Adrenal gland (tissue), 12 donors: ENCODE data around the gene RPL11. TPM values are rescaled to one million over a fixed set of nuclear protein-coding genes. Genes with fewer than 3 reads are reported as not detected.

Experiments
- DNase-seq, 7 donors: peaks; one replicate each; pipeline ENCODE4 v3.0.0-alpha.2; 2019 to 2020
- H3K27ac ChIP-seq, 5 donors: fragments of 200-600 bp; sonication (generic) in 4 of 5; 1 replicate in 3 of 5; 2 replicates in 2 of 5; pipeline versions ENCODE4 v1.5.1 to v1.8.0; 2016 to 2020; ENCODE audit warnings: mild to moderate bottlenecking in 1 of 5
- H3K27me3 ChIP-seq: fragments of 200-600 bp; 2 replicates; pipeline ENCODE4 v1.8.0; 2021
- H3K36me3 ChIP-seq, 2 donors: fragments of 200-600 bp; replicated peaks in 1 of 2; 1 replicate in 1 of 2; 2 replicates in 1 of 2; pipeline versions ENCODE4 v1.5.1 to v1.8.0; 2018 to 2022
- H3K4me1 ChIP-seq, 2 donors: fragments of 200-600 bp; replicated peaks in 1 of 2; 1 replicate in 1 of 2; 2 replicates in 1 of 2; pipeline versions ENCODE4 v1.5.1 to v1.8.0; 2018 to 2021
- H3K4me3 ChIP-seq, 4 donors: fragments of 200-600 bp; sonication (generic) in 3 of 4; one replicate each; pipeline ENCODE4 v1.5.1; 2016 to 2018
- H3K9me3 ChIP-seq, 3 donors: fragments of 200-600 bp; sonication (generic) in 1 of 3; replicated peaks in 1 of 3; 1 replicate in 2 of 3; 2 replicates in 1 of 3; pipeline versions ENCODE4 v1.5.1 to v1.8.0; 2016 to 2021
- POLR2A ChIP-seq, 2 donors: fragments of 450-650 bp; IDR thresholded peaks; one replicate each; pipeline ENCODE4 v1.6.1; 2017; ENCODE audit warnings: antibody characterized with exemption in 2 of 2, mild to moderate bottlenecking in 2 of 2, moderate library complexity in 1 of 2
- WGBS, 4 donors: extraction: QIAGEN DNeasy Blood & Tissue Kit in 2 of 4; methylation state at CpG; one replicate each; pipeline versions ENCODE4 v1.1.5 to v1.1.7; 2013 to 2017; 5-methylcytosine and 5-hydroxymethylcytosine counted together
- intact Hi-C, 2 donors: fragments of 100-400 bp; cut with DNase I; formaldehyde crosslinking; loops; one replicate each; pipeline versions ENCODE4 v1.14.1 to v1.15.0; 2022 to 2023
- polyA plus RNA-seq, 3 donors: library from polyadenylated mRNA; stranded (reverse); fragments of 200-250 nt in 2 of 3; fragments of 350-450 nt in 1 of 3; fragmentation: Illumina TruSeq in 1 of 3; extraction: RNeasy Lipid Tissue Mini Kit (QIAGEN cat#74804) in 1 of 3; gene quantifications; one replicate each; pipeline ENCODE4 v1.2.3, GENCODE V29; 2013 to 2014
- total RNA-seq, 9 donors: library from RNA; depleted of rRNA in 4 of 9; stranded (reverse); fragments of >200 nt in 4 of 9; fragments of 120-200 nt in 1 of 9; fragmentation: NEBNext Ultra II Directional in 1 of 9; extraction: Animal tissue kit (Norgen Biotek cat#: 25700) in 1 of 9; gene quantifications; one replicate each; pipeline versions ENCODE4 v1.1.0 to v1.2.4, GENCODE V29; 2013 to 2023
- TF ChIP-seq, protein P1 (sequence below), 6 experiments: fragments of 450-650 bp in 4 of 6; fragments of 200-600 bp in 2 of 6; sonication (generic) in 1 of 6; IDR thresholded peaks; 1 replicate in 5 of 6; 2 replicates in 1 of 6; pipeline versions ENCODE4 v1.5.1 to v1.8.0; 2016 to 2021; ENCODE audit warnings: antibody characterized with exemption in 6 of 6, mild to moderate bottlenecking in 2 of 6, moderate library complexity in 1 of 6
- donor health status: healthy with polysubstance abuse.
- donor health status: Bipolar disorder and iron deficiency.
- donor health status: DM: yes; HTN: yes; CAD: no.
- donor health status: DM: no; HTN: no; CAD: no.
- donor health status: DM: no; HTN: no; CAD: no.
- donor health status: DM: yes; HTN: yes; CAD: no.

Gene RPL11
- total and polyA plus RNA-seq, 12 donors: 685 to 2,028 (median 921) TPM

DNA sequence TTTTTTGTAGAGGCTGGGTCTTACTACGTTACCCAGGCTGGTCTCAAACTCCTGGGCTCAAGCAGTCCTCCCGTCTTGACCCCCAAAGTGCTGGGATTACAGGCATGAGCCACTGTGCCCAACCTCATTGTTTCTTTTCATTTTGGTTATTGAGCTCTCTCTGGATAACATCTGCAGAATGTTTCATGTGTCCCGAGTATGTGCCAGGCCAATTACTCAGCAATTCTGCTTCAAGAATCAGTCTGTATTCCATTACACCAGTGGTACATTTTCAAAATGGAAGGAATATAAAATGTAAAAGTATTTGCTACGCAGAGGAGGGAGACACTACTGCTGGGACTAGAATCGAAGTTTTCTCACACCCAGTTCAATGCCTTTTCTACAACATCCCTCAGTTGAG, 50.0 kb downstream of the RPL11 start:
- Histone ChIP-seq H3K4me1 (peaks cover 11 to 13% of the 10 kb centered on the region in 2 donors), H3K27ac (no peak overlapping the region), H3K9me3 (no peaks in the 10 kb centered on the region), H3K4me3 (no peak overlapping the region), H3K27me3 (no peaks in the 10 kb centered on the region), H3K36me3 (no peaks in the 10 kb centered on the region)
- 80 to 87% (median 86%) methylated on average over 5 of the region's 5 CpGs for WGBS, 4 donors
- peak in 1 of 7 donors; percentile 3 for DNase-seq
- TF ChIP-seq, protein P1, sequence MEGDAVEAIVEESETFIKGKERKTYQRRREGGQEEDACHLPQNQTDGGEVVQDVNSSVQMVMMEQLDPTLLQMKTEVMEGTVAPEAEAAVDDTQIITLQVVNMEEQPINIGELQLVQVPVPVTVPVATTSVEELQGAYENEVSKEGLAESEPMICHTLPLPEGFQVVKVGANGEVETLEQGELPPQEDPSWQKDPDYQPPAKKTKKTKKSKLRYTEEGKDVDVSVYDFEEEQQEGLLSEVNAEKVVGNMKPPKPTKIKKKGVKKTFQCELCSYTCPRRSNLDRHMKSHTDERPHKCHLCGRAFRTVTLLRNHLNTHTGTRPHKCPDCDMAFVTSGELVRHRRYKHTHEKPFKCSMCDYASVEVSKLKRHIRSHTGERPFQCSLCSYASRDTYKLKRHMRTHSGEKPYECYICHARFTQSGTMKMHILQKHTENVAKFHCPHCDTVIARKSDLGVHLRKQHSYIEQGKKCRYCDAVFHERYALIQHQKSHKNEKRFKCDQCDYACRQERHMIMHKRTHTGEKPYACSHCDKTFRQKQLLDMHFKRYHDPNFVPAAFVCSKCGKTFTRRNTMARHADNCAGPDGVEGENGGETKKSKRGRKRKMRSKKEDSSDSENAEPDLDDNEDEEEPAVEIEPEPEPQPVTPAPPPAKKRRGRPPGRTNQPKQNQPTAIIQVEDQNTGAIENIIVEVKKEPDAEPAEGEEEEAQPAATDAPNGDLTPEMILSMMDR (IDR thresholded peaks at IDR 0.05): no peak
- no peak for TF ChIP-seq POLR2A (IDR thresholded peaks at IDR 0.05)
- intact Hi-C loops: loop anchor here in 1 of 2 donors (5.0 kb wide), 1 partner anchor 49 kb away; the partner anchor contains the start of gene RPL11

DNA sequence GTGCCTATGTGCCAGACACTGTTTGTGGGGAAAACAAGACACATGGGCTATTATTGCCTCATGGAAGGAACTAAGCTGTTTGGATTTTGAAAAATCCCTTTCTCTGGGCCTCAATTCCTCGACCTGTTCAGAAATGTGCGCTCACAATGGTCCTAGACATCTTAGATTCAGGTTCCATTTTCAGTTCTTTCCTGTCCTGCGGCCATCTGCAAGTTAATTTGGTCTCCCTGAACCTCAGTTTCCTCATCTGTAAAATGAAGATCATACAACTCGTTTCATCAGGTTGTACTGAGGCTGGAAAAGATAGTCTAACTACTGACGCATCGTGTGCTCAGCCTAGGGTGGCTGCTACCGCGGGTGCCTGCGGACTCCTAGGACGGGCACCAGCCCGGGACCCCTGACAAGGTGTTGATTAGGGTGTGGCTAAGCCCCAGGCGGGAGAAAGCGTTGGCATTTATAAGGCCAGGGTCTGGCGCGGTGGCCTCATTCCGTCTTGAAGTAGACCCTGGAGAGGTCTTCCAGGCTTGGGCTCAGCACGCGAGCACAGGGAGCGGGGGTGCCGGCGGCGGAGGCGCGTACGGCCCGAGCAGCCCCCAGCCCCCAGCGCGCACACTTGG, 51.2 kb downstream of the RPL11 start:
- intact Hi-C loops: loop anchor here in 1 of 2 donors (5.0 kb wide), 1 partner anchor 50 kb away; the partner anchor contains the start of gene RPL11
- peak overlapping the region; percentile 60 to 78 (median 70) for H3K4me3 ChIP-seq
- peak in 5 of 7 donors; percentile 23 to 41 (median 36) for DNase-seq
- H3K27me3 ChIP-seq: no peaks in the 10 kb centered on the region
- WGBS, 4 donors: 9 to 31% (median 11%) methylated on average over 8 to 28 of the region's 28 CpGs
- TF ChIP-seq, protein P1 (IDR thresholded peaks at IDR 0.05): no peak
- H3K4me1 ChIP-seq: peaks cover 11 to 24% of the 10 kb centered on the region in 2 donors
- H3K9me3 ChIP-seq: no peaks in the 10 kb centered on the region
- peak overlapping the region; percentile 25 to 94 (median 84) for H3K27ac ChIP-seq
- H3K36me3 ChIP-seq: no peaks in the 10 kb centered on the region

DNA sequence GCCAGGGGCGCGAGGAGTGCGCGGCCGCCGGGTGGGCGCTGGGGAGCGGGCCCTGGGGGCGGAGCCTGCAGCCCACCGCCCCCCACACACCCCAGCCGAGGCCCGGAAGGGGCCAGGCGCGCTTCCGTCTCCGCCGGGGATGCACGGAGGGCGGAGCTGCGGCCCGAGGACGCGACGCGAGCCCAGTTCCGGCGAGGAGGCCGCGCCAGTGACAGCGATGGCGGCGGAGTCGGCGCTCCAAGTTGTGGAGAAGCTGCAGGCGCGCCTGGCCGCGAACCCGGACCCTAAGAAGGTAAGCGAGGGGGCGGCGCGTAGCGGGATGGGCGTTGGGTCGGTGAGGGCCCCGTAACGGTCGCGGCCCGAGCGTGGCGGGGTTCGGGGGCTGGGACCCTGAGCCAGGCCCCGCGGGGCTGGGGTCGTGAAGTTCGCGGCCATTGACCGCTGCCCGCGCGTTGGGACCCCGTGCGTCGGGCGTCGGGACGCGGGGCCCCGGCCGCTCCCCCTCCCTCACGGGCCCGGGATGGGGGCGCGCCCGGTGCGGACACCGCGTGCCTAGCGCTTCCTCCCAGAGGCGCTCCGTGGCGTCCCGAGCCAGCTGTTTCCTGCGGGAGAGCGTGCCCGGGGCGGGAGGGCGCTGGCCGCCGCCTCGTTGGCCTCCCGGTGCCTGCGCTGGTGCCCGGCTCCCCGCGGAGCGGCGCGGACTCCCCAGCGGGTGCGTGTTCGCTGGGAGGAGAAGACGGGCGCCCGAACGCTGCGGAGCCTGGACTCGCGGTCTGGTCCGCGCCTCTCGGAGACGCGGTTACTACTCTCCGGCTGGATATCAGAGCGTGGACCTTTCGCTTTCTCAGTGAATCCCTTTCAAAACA, 51.9 kb downstream of the RPL11 start, which contains the start of gene ELOA:
Gene ELOA (plus strand): TSS at position 185 of the 866 bp plus-strand sequence. CDS start 33 bp downstream, at position 218.
- no peaks in the 10 kb centered on the region for H3K9me3 ChIP-seq
- 0 to 1% (median 0%) methylated on average over 2 to 119 of the region's 119 CpGs for WGBS, 4 donors
- no peaks in the 10 kb centered on the region for H3K36me3 ChIP-seq
- H3K4me1 ChIP-seq: peaks cover 11 to 31% of the 10 kb centered on the region in 2 donors
- H3K27ac ChIP-seq: peak within 1 kb of the TSS; percentile 25 to 94 (median 84)
- peak; percentile 59 to 75 (median 70) for DNase-seq
- TF ChIP-seq POLR2A (IDR thresholded peaks at IDR 0.05): peak; percentile 32 to 62
- TF ChIP-seq, protein P1 (IDR thresholded peaks at IDR 0.05): no peak
- no peaks in the 10 kb centered on the region for H3K27me3 ChIP-seq
- peak within 1 kb of the TSS; percentile 60 to 78 (median 70) for H3K4me3 ChIP-seq
- intact Hi-C loops: loop anchor here in 1 of 2 donors (5.0 kb wide), 1 partner anchor 51 kb away; the partner anchor contains the start of gene RPL11

DNA sequence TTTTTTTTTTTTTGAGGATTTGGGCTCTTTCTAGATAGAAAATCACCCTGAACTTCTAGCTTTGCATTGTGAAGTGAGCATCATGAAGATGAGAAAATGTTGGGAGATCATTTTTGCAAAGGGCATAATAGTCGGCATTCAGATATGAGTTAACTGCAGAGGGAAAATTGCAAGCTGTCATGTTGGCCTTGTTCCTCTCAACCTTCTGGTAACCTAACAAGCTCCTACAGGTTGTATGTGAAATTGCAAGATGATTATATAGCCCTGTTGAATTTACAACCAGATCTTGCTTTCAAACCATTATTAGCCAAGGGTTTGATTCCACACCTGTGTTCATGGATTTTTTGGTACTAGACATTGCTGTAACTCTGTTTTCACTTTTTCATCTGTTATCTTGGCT, 53.9 kb downstream of the RPL11 start:
- TF ChIP-seq, protein P1 (IDR thresholded peaks at IDR 0.05): peak; percentile 6 to 33 (median 24)
- TF ChIP-seq POLR2A (IDR thresholded peaks at IDR 0.05): no peak
- peaks cover 0 to 13% of the 10 kb centered on the region in 2 donors for H3K36me3 ChIP-seq
- 22 to 42% (median 33%) methylated on average over 1 of the region's 1 CpG for WGBS, 4 donors
- H3K27ac ChIP-seq: no peak overlapping the region
- no peaks in the 10 kb centered on the region for H3K27me3 ChIP-seq
- H3K9me3 ChIP-seq: no peaks in the 10 kb centered on the region
- intact Hi-C loops: no loop called here
- H3K4me1 ChIP-seq: peaks cover 11 to 32% of the 10 kb centered on the region in 2 donors
- DNase-seq: no peak
- no peak overlapping the region for H3K4me3 ChIP-seq
